ENCODE measurements around the gene RXFP1.

GRCh38 chr4:158538911-158539310 is 17.2 kb downstream of the RXFP1 start:
- TF ChIP-seq POLR2A (IDR thresholded peaks at IDR 0.05): no peak
- no peak for TF ChIP-seq CTCF (IDR thresholded peaks at IDR 0.05)

Measured in uterus (tissue), 2 donors.